ENCODE results near the gene RCOR1.
"Not testable (repeated sequence)": the region's sequence is repeated elsewhere in the genome, so short reads cannot be mapped to it uniquely, and the experiment has no call there.

The RCOR1 gene

GRCh38 chr14:102593825-102594137 lies 1.3 kb downstream of the RCOR1 start:
- DNase-seq: no peak

DNA sequence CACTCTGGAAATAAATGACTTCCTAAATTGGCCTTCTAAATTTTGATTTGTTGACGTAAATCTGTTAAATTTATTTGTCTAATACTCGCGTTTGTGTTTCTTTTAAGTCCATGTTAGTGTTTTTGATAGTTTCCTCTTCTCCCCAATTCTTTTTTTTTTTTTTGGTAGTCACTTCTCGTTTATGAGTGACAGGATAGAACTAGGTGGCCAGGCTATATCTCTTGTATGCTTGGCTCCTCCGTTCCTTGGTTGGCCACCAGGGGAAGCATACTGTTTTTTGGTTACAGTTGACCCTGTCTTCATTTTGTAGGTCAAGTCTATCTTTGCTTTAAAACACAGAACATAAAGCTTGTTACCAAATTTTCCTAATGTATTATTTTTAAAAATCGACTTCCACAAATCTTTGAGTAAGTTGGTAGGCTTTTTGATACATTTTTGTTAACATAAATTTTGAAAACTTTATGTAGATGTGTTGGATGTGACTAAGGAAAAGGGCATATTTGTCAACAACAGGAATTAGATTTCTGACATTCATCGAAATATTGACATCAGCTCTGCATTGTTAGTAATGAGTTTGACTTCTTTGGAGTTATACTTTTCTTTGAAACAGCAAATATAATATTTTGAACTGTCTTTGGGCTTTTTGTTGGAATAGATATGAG lies 2.2 kb downstream of the RCOR1 start:
- peak; percentile 9 to 52 for DNase-seq

DNA sequence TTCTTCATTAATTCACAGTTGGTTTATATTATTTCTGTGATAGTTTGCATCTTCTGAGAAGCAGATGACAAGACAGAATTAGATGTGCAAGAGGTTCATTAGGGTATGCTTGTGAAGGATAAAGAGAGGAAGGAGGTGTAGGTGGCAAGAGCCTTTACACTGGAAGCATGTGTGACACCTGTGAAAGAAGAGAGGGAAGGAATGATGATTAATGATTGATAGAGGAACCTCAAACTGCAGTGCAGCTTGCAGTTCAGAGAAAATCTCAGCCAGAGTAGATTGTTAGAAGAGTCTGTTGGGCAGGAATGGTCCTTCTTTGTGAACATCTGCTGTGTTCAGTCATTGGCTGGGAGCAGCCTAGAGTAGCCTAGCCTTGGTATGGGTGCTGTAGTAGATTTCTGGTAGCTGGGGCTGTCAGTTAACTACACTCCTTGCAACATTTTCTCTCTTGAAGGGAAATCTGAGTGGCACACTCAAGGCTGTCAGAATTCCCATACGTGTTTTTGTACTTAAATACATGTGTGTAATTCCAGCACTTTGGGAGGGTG lies 9.0 kb downstream of the RCOR1 start:
- DNase-seq: no peak

GRCh38 chr14:102602421-102603292 lies 10.2 kb downstream of the RCOR1 start:
- DNase-seq: no peak

GRCh38 chr14:102603293-102603907 lies 11.0 kb downstream of the RCOR1 start:
- no peak for DNase-seq

DNA sequence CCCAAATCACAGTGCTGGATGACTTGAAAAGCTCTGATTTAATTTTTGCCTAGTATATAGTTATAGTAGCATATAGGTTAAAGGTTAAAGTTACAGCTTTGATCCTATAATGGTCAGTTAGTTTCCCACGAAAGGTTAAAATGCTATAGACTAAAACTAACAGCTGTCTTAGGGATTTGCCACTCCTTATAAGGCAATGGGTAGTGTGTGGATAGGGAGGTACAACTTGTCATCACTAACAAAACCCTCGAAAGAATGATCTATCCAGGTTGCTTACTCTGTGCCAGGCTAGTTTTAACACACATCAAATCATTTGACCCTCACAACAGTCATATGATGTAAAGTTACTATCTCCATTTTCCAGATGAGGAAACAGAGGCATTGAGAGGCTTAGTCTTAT lies 11.7 kb downstream of the RCOR1 start:
- no peak for DNase-seq

- DNase-seq: no peak
Observed at GRCh38 chr14:102605029-102605428, 12.6 kb downstream of the RCOR1 start.

GRCh38 chr14:102606296-102606695 lies 13.8 kb downstream of the RCOR1 start:
- DNase-seq: no peak

DNA sequence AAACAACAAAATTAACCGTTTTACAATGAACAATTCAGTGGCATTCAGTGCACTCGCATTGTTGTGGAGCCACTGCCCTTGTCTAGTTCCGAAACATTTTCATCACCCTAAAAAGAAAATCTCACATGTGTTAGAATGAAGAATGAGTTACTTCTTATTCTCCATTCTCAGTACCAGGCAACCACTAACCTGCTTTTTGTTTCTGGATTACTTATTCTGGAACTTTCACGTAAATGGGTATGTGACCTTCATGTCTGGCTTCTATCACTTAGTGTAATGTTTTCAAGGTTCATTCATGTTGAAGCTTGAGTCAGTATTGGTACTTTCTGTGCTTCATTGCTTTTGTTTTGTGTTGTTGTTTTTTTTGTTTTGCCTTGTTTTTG lies 15.6 kb downstream of the RCOR1 start:
- no peak for DNase-seq

GRCh38 chr14:102610968-102611811 lies 18.7 kb downstream of the RCOR1 start:
- no peak for DNase-seq

DNA sequence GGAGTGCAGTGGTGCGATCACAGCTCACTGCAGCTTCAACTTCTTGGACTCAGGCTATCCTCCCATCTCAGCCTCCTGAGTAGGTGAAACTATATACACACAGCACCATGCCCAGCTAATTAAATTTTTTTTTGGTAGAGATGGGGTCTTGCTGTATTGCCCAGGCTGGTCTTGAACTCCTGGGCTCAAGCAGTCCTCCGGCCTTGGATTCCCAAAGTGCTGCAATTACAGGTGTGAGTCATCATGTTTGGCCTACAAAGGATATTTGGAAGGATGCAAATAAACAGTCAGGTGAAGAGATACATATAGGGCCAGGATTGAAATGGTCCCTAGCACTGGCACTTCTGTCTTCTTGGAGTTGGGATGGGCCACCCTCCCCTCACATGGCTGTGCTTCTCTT lies 23.9 kb downstream of the RCOR1 start:
- DNase-seq: no peak

DNA sequence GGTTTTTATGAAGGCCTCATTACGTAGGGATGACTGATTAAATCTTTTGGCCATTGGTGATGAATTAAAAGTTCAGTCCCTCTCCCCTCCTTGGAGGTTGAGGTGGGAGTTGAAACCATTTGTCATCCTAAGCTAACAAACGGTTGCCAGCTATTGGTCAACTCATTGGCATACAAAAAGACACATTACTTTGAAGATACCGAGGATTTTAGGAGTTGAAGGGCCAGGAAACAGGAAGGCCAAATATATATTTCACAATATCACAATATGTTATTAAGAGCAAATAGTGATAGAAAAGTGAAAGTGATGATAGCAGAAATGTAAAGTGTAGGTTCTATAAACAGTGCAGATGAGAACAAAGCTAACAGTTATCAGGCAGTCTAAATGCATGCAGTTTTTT lies 24.4 kb downstream of the RCOR1 start:
- no peak for DNase-seq

DNA sequence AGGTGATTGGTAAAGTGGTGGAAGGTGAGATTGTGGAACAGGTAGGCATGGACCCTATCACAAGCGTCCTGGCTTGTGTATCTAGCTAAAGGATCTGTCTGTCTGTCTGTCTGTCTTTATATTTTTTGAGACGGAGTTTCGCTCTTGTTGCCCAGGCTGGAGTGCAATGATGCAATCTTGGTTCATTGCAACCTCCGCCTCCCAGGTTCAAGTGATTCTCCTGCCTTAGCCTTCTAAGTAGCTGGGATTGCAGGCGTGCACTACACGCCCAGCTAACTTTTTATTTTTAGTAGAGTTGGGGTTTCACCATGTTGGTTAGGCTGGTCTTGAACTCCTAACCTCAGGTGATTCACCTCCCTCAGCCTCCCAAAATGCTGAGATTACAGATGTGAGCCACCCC lies 26.6 kb downstream of the RCOR1 start:
- DNase-seq: not testable (repeated sequence)

DNA sequence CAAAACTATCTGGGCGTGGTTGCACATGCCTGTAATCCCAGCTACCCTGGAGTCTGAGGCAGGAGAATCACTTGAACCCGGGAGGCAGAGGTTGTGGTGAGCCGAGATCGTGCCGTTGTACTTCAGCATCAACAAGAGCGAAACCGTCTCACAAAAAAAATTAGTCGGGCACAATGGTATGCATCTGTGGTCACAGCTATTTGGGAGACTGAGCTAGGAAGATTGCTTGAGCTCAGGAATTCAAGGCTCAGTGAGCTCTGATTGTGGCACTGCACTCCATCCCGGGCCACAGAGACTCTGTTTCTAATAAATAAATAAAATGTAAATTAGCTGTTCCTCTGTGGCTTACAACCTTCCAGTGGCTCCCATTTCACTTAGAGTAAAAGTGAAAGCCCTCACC lies 28.0 kb downstream of the RCOR1 start:
- no peak for DNase-seq

- no peak for DNase-seq
Observed at GRCh38 chr14:102622262-102622885, 29.9 kb downstream of the RCOR1 start.

DNA sequence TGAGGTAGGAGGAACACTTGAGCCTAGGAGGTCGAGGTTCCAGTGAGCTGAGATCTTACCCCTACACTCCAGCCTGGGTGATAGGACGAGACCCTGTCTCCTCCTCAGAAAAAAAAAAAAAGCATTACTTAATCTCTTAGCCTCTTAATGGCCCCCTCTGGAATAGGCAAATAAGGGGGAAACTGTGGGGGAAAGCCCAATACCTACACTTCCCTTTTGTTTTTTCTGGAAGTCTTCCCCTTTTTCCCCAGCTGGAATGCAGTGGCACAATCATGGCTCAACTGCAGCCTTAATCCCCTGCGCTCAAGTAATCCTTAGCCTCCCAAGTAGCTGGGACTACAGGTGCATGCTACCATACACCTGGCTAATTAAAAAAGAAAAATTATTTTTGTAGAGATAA lies 32.2 kb downstream of the RCOR1 start:
- DNase-seq: no peak

DNA sequence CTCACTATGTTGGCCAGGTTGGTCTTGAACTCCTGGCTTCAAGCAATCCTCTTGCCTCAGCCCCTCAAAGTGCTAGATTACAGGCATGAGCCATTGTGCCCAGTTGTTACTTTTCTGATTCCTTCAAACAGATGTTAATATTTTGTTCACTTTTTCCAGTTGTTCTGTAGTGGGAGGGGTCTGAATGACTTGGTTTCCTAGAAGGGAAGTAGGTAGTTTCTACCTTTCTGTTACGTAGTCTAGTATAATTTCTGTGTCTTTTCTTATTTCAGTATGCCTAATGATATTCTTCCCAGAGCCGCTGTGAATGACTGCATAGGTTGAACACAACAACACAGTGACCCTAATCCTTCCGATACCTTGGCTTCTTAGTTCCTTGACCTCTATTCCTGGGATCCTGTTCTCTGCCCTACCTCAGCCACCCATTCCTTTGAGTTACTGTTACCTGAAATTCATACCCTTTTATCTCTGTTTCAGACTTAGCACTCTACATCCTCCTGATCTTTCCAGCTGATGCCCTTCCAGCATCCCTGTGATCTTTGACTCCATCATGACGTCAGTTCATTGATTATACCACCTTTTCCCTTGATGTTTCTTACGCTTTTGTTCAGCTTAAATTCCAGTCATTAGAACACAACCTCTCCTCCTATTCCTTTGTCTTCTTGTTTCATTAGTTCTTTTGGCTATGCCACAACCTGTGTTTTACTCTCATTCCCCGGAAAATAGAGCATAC lies 33.3 kb downstream of the RCOR1 start:
- no peak for DNase-seq

DNA sequence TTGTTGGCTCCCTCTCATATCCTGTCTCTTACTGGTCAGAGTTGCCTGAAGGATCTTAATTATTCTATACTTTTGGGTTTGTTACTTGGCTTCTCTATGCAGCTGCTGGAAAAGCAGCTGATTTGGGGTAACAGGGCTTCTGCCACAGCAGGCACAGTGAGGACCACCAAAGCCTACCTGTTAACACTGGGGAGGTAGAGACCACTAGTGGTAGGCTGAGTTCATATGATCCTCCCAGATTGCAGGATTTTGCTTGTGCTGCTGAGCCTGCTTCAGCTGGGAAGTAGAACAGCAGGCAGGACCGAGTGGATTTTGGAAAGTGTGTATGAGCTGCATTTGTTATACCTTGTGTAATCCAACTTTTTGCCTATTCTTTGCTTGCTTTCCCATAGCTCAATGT lies 34.1 kb downstream of the RCOR1 start:
- DNase-seq: no peak

GRCh38 chr14:102629011-102629444 lies 36.6 kb downstream of the RCOR1 start:
- DNase-seq: no peak

- DNase-seq: no peak
Observed at GRCh38 chr14:102629808-102630350, 37.4 kb downstream of the RCOR1 start.

DNA sequence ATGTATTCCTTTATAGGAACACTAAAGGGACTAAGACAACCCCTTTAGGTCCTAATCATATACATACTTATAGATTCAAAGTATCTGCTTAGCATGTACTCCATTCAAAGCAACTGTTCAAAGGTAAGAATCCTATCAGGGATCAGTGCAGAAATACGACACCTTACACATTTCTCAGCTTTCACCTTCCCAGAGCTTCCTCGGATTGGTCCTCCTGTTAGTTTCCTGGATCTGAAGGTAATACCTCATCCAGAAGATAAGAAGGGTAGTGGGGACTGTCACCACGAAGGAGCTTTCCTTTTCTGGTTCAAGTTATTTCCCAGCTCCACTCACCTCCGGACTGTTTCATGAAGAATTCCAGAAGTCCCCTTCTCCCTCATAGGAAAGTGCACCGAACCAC lies 38.0 kb downstream of the RCOR1 start:
- DNase-seq: no peak
